Stimulated activated CD4-positive, alpha-beta T cell treated with anti-CD3 and anti-CD28 coated beads, Interleukin-4, amount 100 ng/mL, for 24 hours (primary cell): ENCODE results near the gene DERA.
"Not testable (repeated sequence)": the region's sequence is repeated elsewhere in the genome, so short reads cannot be mapped to it uniquely, and the experiment has no call there.

Experiments
- DNase-seq: peaks from one replicate; pipeline ENCODE4 v3.0.0-alpha.2; 2020

Gene DERA

GRCh38 chr12:15971211-15971610 lies 60.1 kb downstream of the DERA start:
- DNase-seq: no peak

- no peak for DNase-seq
These were observed 61.8 kb downstream of the DERA start for GRCh38 chr12:15972894-15973293.

- DNase-seq: no peak
These were observed 67.1 kb downstream of the DERA start for GRCh38 chr12:15977999-15978951.

GRCh38 chr12:15979096-15980092 lies 68.3 kb downstream of the DERA start:
- no peak for DNase-seq

GRCh38 chr12:15982071-15982470 lies 70.9 kb downstream of the DERA start:
- DNase-seq: no peak

- DNase-seq: no peak
These were observed 71.3 kb downstream of the DERA start for GRCh38 chr12:15982471-15982870.

GRCh38 chr12:15982921-15983320 lies 71.8 kb downstream of the DERA start:
- DNase-seq: no peak

- no peak for DNase-seq
These were observed 73.1 kb downstream of the DERA start for GRCh38 chr12:15984097-15984800.

GRCh38 chr12:15984963-15985362 lies 73.8 kb downstream of the DERA start:
- no peak for DNase-seq

- DNase-seq: no peak
These were observed 76.6 kb downstream of the DERA start for GRCh38 chr12:15987696-15988095.

- DNase-seq: no peak
These were observed 78.0 kb downstream of the DERA start for GRCh38 chr12:15988983-15989755.

- DNase-seq: no peak
These were observed 84.7 kb downstream of the DERA start for GRCh38 chr12:15995801-15996200.

- no peak for DNase-seq
These were observed 85.1 kb downstream of the DERA start for GRCh38 chr12:15996254-15996653.

GRCh38 chr12:15996948-15997347 lies 85.8 kb downstream of the DERA start:
- no peak for DNase-seq

GRCh38 chr12:15997910-15998309 lies 86.8 kb downstream of the DERA start:
- no peak for DNase-seq

GRCh38 chr12:16002880-16003279 lies 91.7 kb downstream of the DERA start:
- DNase-seq: no peak

GRCh38 chr12:16003460-16003859 lies 92.3 kb downstream of the DERA start:
- DNase-seq: no peak

GRCh38 chr12:16006752-16007151 lies 95.6 kb downstream of the DERA start:
- no peak for DNase-seq

GRCh38 chr12:16008421-16008824 lies 97.3 kb downstream of the DERA start:
- DNase-seq: no peak

- DNase-seq: no peak
These were observed 101.0 kb downstream of the DERA start for GRCh38 chr12:16012117-16012516.

GRCh38 chr12:16013722-16014121 lies 102.6 kb downstream of the DERA start:
- not testable (repeated sequence) for DNase-seq

- not testable (repeated sequence) for DNase-seq
These were observed 103.3 kb downstream of the DERA start for GRCh38 chr12:16014394-16014793.
